ENCODE results near the gene ANGPTL8.

The ANGPTL8 gene

GRCh38 chr19:11263726-11264125 is 24.3 kb downstream of the ANGPTL8 start:
- no peak for DNase-seq (ENCODE audit: extremely low spot score)
- POLR2A ChIA-PET: no interaction called here
- CTCF ChIA-PET: interaction anchor here (1.2 to 2.8 kb wide), 3 partner anchors 13 to 23 kb away, joined by 4 to 9 read pairs (median 4); no protein-coding TSS in a partner anchor
- TF ChIP-seq CTCF (IDR thresholded peaks at IDR 0.05; ENCODE audit: control extremely low read depth, extremely low read depth, low read depth, missing control alignments): no peak

- ChIA-PET POLR2A (interaction anchor here (0.5 kb wide), 1 partner anchor 33 kb away, joined by 3 read pairs; no protein-coding TSS in a partner anchor), CTCF (interaction anchor here (0.9 to 2.8 kb wide), 2 partner anchors 16 to 22 kb away, joined by 4 to 9 read pairs; no protein-coding TSS in a partner anchor)
- no peak for TF ChIP-seq CTCF (IDR thresholded peaks at IDR 0.05; ENCODE audit: control extremely low read depth, extremely low read depth, low read depth, missing control alignments)
- no peak for DNase-seq (ENCODE audit: extremely low spot score)
These were observed 25.2 kb downstream of the ANGPTL8 start for GRCh38 chr19:11264452-11265176.

GRCh38 chr19:11265177-11265784 is 25.9 kb downstream of the ANGPTL8 start:
- TF ChIP-seq CTCF (IDR thresholded peaks at IDR 0.05; ENCODE audit: control extremely low read depth, extremely low read depth, low read depth, missing control alignments): no peak
- CTCF ChIA-PET: interaction anchor here (1.2 to 2.8 kb wide), 3 partner anchors 9 to 116 kb away, joined by 3 to 9 read pairs (median 5); no protein-coding TSS in a partner anchor
- POLR2A ChIA-PET: no interaction called here
- no peak for DNase-seq (ENCODE audit: extremely low spot score)

GRCh38 chr19:11265785-11266236 is 26.4 kb downstream of the ANGPTL8 start:
- DNase-seq (ENCODE audit: extremely low spot score): no peak
- ChIA-PET CTCF (interaction anchor here (1.2 to 1.5 kb wide), 2 partner anchors 10 to 116 kb away, joined by 3 to 5 read pairs; no protein-coding TSS in a partner anchor), POLR2A (no interaction called here)
- TF ChIP-seq CTCF (IDR thresholded peaks at IDR 0.05; ENCODE audit: control extremely low read depth, extremely low read depth, low read depth, missing control alignments): no peak

GRCh38 chr19:11267316-11268085 is 28.1 kb downstream of the ANGPTL8 start:
- ChIA-PET POLR2A (no interaction called here), CTCF (interaction anchor here (0.8 kb wide), 1 partner anchor 27 kb away, joined by 3 read pairs; no protein-coding TSS in a partner anchor)
- TF ChIP-seq CTCF (IDR thresholded peaks at IDR 0.05; ENCODE audit: control extremely low read depth, extremely low read depth, low read depth, missing control alignments): no peak
- DNase-seq (ENCODE audit: extremely low spot score): no peak

GRCh38 chr19:11268783-11269267 is 29.4 kb downstream of the ANGPTL8 start:
- TF ChIP-seq CTCF (IDR thresholded peaks at IDR 0.05; ENCODE audit: control extremely low read depth, extremely low read depth, low read depth, missing control alignments): no peak
- no peak for DNase-seq (ENCODE audit: extremely low spot score)
- CTCF ChIA-PET: interaction anchor here (1.3 kb wide), 1 partner anchor 25 kb away, joined by 4 read pairs; no protein-coding TSS in a partner anchor
- POLR2A ChIA-PET: interaction anchor here (0.5 kb wide), 1 partner anchor 38 kb away, joined by 4 read pairs; no protein-coding TSS in a partner anchor
